ENCODE data around the gene PITX1.

The PITX1 gene

GRCh38 chr5:135027697-135028615, 6.1 kb downstream of the PITX1 start:
- no peak for DNase-seq

GRCh38 chr5:135027266-135027696, 6.7 kb downstream of the PITX1 start:
- no peak for DNase-seq

- no peak for DNase-seq
Measured at GRCh38 chr5:135026645-135027265, 7.3 kb downstream of the PITX1 start.

GRCh38 chr5:135025730-135026644, 8.0 kb downstream of the PITX1 start:
- DNase-seq = no peak

- DNase-seq = no peak
Measured at GRCh38 chr5:135024956-135025729, 8.9 kb downstream of the PITX1 start.

- DNase-seq = no peak
Measured at GRCh38 chr5:135020111-135020895, 13.7 kb downstream of the PITX1 start.

GRCh38 chr5:135019314-135019713, 14.7 kb downstream of the PITX1 start:
- DNase-seq = no peak

GRCh38 chr5:135018457-135018856, 15.6 kb downstream of the PITX1 start:
- no peak for DNase-seq

- no peak for DNase-seq
Measured at GRCh38 chr5:135016861-135017290, 17.2 kb downstream of the PITX1 start.

- no peak for DNase-seq
Measured at GRCh38 chr5:135015942-135016341, 18.1 kb downstream of the PITX1 start.

- no peak for DNase-seq
Measured at GRCh38 chr5:135013947-135014570, 20.0 kb downstream of the PITX1 start.

GRCh38 chr5:135013445-135013844, 20.6 kb downstream of the PITX1 start:
- DNase-seq = no peak

- no peak for DNase-seq
Measured at GRCh38 chr5:135012951-135013391, 21.1 kb downstream of the PITX1 start.

- DNase-seq = no peak
Measured at GRCh38 chr5:135012033-135012588, 21.9 kb downstream of the PITX1 start.

- no peak for DNase-seq
Measured at GRCh38 chr5:135011355-135012032, 22.5 kb downstream of the PITX1 start.

GRCh38 chr5:135010502-135011354, 23.3 kb downstream of the PITX1 start:
- no peak for DNase-seq

- no peak for DNase-seq
Measured at GRCh38 chr5:135009736-135010501, 24.1 kb downstream of the PITX1 start.
